K562 (cell line): ENCODE data around the gene FEN1. TPM values are rescaled to one million over a fixed set of nuclear protein-coding genes. Genes with fewer than 3 reads are reported as not detected.

ENCODE experiments used
- ATF3 ChIP-seq, 2 experiments: fragments of 450-650 bp in 1 of 2; sonication (generic) in 1 of 2; formaldehyde crosslinking in 1 of 2; IDR thresholded peaks in 1 of 2; conservative IDR thresholded peaks in 1 of 2; 2 replicates each; pipeline versions ENCODE4 v1.6.1 to v1.8.1; 2016 to 2023; ENCODE audit warnings: mild to moderate bottlenecking in 2 of 2, moderate library complexity in 2 of 2, inconsistent platforms in 1 of 2, missing genetic modification reagents in 1 of 2
- CTBP1 ChIP-seq: fragments of 450-650 bp; IDR thresholded peaks from 2 replicates; pipeline ENCODE4 v1.6.1; 2016; ENCODE audit warnings: borderline replicate concordance
- GATAD2B ChIP-seq: fragments of 450-650 bp; IDR thresholded peaks from 2 replicates; pipeline ENCODE4 v1.6.1; 2017; ENCODE audit warnings: mild to moderate bottlenecking, borderline replicate concordance
- HMG20B ChIP-seq: fragments of 250-450 bp; sonication (Bioruptor Pico); IDR thresholded peaks from 2 replicates; pipeline ENCODE4 v1.5.0; 2021; ENCODE audit warnings: mild to moderate bottlenecking
- KAT7 ChIP-seq: sonication (generic); formaldehyde crosslinking; IDR thresholded peaks from 2 replicates; pipeline ENCODE4 v1.8.0; 2022; ENCODE audit warnings: missing genetic modification reagents, mild to moderate bottlenecking, borderline replicate concordance
- MAFK ChIP-seq: IDR thresholded peaks from 2 replicates; pipeline ENCODE4 v1.6.1; 2011; ENCODE audit warnings: low read length, improper control_type of control experiment
- PHF8 ChIP-seq: fragments of 200-600 bp; sonication (generic); IDR thresholded peaks from 2 replicates; pipeline ENCODE4 v1.6.1; 2012; ENCODE audit warnings: mixed run types, mild to moderate bottlenecking, inconsistent platforms, low read length, moderate library complexity, borderline replicate concordance
- POLR2AphosphoS2 ChIP-seq: IDR thresholded peaks from 2 replicates; pipeline ENCODE4 v1.6.1; 2012; ENCODE audit warnings: low read length, improper control_type of control experiment
- PRPF4 ChIP-seq: fragments of 200-400 bp; formaldehyde crosslinking; IDR thresholded peaks from one replicate; pipeline ENCODE4 v1.6.1; 2017; ENCODE audit warnings: low read length, low read depth, mild to moderate bottlenecking; ENCODE audit not compliant: insufficient read depth, poor library complexity, severe bottlenecking
- RHOXF2B ChIP-seq: fragments of 250-450 bp; sonication (Bioruptor Pico); conservative IDR thresholded peaks from 2 replicates; pipeline ENCODE4 v1.5.1; 2021
- SRSF3 ChIP-seq: fragments of 200-400 bp; formaldehyde crosslinking; IDR thresholded peaks from 2 replicates; pipeline ENCODE4 v1.6.1; 2016; ENCODE audit warnings: mild to moderate bottlenecking, low read length, moderate library complexity; ENCODE audit not compliant: insufficient read depth
- ZBTB5 ChIP-seq: fragments of 450-650 bp; IDR thresholded peaks from 2 replicates; pipeline ENCODE4 v1.6.1; 2017; ENCODE audit warnings: antibody characterized with exemption
- ZFPM2 ChIP-seq: fragments of 250-450 bp; sonication (Bioruptor Pico); IDR thresholded peaks from 2 replicates; pipeline ENCODE4 v1.5.1; 2022; ENCODE audit warnings: mild to moderate bottlenecking
- ZNF146 ChIP-seq: IDR thresholded peaks from one replicate; pipeline ENCODE4 v1.6.1; 2018; ENCODE audit warnings: missing compliant biosample characterization; ENCODE audit not compliant: unreplicated experiment
- ZNF197 ChIP-seq: fragments of 200-800 bp; sonication (Bioruptor generic); IDR thresholded peaks from 2 replicates; pipeline ENCODE4 v1.6.1; 2016; ENCODE audit warnings: low read depth, missing genetic modification characterization, missing compliant biosample characterization
- ZNF263 ChIP-seq: sonication (generic); formaldehyde crosslinking; IDR thresholded peaks from 2 replicates; pipeline ENCODE4 v1.8.0; 2022; ENCODE audit warnings: mild to moderate bottlenecking, missing genetic modification reagents, borderline replicate concordance
- ZNF282 ChIP-seq: sonication (generic); formaldehyde crosslinking; IDR thresholded peaks from 2 replicates; pipeline ENCODE4 v1.8.1; 2023; ENCODE audit warnings: missing genetic modification reagents
- polyA plus RNA-seq, 8 experiments: library from polyadenylated mRNA; depleted of rRNA in 4 of 8; stranded (reverse) in 5 of 8; unstranded in 3 of 8; fragments of >200 nt; fragmentation: Nextera tagmentation in 2 of 8; fragmentation: Illumina TruSeq in 1 of 8; extraction: Ambion mirVana in 2 of 8; extraction: Trizol in 1 of 8; gene quantifications; 2 replicates each; pipeline versions ENCODE4 v1.2.1 to v1.2.3, GENCODE V29; 2011 to 2014; ENCODE audit warnings: inconsistent platforms in 1 of 8, missing spikeins in 1 of 8
- total RNA-seq, 7 experiments: library from RNA; depleted of rRNA in 6 of 7; stranded (reverse); fragments of >200 nt in 6 of 7; fragmentation: Illumina TruSeq in 2 of 7; extraction: Trizol in 2 of 7; gene quantifications; 2 replicates each; pipeline versions ENCODE4 v1.2.1 to v1.2.3, GENCODE V29; 2011 to 2021; ENCODE audit warnings: low replicate concordance in 1 of 7
- TF ChIP-seq, protein P1 (sequence below): fragments of 450-650 bp; formaldehyde crosslinking; IDR thresholded peaks from 2 replicates; pipeline ENCODE4 v1.4.0; 2020; ENCODE audit warnings: mild to moderate bottlenecking, moderate library complexity
- TF ChIP-seq, protein P2 (sequence below): fragments of 250-450 bp; sonication (Bioruptor Pico); IDR thresholded peaks from 2 replicates; pipeline ENCODE4 v1.4.0; 2020
- TF ChIP-seq, protein P3 (sequence below): sonication (generic); formaldehyde crosslinking; IDR thresholded peaks from 2 replicates; pipeline ENCODE4 v1.8.0; 2023; ENCODE audit warnings: mild to moderate bottlenecking, missing genetic modification reagents

FEN1 gene
- total and polyA plus RNA-seq, 9 of the 15 experiments (the other 6 are each of a cell fraction or from before 2014, with no cell fraction given): 58.1 to 156 (median 137) TPM

DNA sequence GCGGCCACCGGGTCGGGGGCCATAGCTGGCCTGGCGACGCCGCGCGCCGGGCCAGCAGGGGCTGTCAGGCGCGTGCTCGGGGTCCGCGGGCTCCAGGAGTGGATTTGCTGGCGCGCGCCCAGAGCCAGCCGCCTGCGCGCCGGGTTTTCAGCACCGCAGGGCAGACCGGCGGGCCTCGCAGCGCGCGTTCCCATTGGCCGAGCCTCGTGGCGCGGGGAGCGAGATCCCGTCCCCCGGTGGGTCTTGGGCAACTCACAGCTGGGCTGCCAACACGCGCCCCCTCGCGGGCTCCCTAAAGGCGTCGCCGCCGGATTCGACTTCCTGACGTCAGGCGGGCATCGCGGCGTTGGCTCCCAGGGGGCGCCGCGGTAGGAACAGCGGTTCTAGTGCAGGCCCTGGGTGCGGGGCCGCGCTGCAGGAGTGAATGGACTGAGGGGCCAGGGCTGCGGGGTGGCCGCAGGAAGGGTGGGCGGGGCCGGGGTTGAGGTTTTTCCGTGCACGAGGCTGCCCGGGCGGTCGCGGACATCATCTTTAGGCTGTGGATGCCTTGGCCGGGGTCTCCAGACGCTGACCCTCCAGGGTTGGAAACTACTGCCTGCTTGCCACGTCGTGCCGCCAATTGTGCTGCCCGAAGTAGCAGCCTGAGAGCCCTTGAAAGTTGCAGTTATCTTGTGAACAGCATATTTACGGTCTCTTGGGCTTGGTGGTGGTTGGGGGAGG, 24.2 kb downstream of the FEN1 start, which contains the start of gene FADS1 (continued):
- TF ChIP-seq, protein P1, sequence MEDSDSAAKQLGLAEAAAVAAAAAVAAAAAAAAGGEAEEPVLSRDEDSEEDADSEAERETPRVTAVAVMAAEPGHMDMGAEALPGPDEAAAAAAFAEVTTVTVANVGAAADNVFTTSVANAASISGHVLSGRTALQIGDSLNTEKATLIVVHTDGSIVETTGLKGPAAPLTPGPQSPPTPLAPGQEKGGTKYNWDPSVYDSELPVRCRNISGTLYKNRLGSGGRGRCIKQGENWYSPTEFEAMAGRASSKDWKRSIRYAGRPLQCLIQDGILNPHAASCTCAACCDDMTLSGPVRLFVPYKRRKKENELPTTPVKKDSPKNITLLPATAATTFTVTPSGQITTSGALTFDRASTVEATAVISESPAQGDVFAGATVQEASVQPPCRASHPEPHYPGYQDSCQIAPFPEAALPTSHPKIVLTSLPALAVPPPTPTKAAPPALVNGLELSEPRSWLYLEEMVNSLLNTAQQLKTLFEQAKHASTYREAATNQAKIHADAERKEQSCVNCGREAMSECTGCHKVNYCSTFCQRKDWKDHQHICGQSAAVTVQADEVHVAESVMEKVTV (CRISPR knock-in tag): peak; percentile 37; the same call in 1 of the 2 replicates
- no peak for TF ChIP-seq ATF3 (IDR thresholded peaks at IDR 0.05)
- no peak; the same call in 1 of the 2 replicates for TF ChIP-seq ATF3 (CRISPR knock-in tag; conservative IDR thresholded peaks at IDR 0.05)
- peak; percentile 54 for TF ChIP-seq PRPF4
- TF ChIP-seq SRSF3: no peak
- TF ChIP-seq ZNF197 (CRISPR knock-in tag): peak; percentile 89
- peak; percentile 74; the same call in 1 of the 2 replicates for TF ChIP-seq KAT7 (CRISPR knock-in tag)
- no peak for TF ChIP-seq RHOXF2B (CRISPR knock-in tag)
- no peak for TF ChIP-seq POLR2AphosphoS2
- TF ChIP-seq, protein P2, sequence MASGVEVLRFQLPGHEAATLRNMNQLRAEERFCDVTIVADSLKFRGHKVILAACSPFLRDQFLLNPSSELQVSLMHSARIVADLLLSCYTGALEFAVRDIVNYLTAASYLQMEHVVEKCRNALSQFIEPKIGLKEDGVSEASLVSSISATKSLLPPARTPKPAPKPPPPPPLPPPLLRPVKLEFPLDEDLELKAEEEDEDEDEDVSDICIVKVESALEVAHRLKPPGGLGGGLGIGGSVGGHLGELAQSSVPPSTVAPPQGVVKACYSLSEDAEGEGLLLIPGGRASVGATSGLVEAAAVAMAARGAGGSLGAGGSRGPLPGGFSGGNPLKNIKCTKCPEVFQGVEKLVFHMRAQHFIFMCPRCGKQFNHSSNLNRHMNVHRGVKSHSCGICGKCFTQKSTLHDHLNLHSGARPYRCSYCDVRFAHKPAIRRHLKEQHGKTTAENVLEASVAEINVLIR (CRISPR knock-in tag): peak; percentile 68
- TF ChIP-seq HMG20B (CRISPR knock-in tag): no peak
- no peak for TF ChIP-seq ZFPM2 (CRISPR knock-in tag)
- no peak for TF ChIP-seq MAFK
- TF ChIP-seq, protein P3, sequence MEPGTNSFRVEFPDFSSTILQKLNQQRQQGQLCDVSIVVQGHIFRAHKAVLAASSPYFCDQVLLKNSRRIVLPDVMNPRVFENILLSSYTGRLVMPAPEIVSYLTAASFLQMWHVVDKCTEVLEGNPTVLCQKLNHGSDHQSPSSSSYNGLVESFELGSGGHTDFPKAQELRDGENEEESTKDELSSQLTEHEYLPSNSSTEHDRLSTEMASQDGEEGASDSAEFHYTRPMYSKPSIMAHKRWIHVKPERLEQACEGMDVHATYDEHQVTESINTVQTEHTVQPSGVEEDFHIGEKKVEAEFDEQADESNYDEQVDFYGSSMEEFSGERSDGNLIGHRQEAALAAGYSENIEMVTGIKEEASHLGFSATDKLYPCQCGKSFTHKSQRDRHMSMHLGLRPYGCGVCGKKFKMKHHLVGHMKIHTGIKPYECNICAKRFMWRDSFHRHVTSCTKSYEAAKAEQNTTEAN (CRISPR knock-in tag): 0 out of 2 replicates have a peak, but pooled peaks have one; percentile 22
- TF ChIP-seq CTBP1: peak; percentile 97
- no peak for TF ChIP-seq ZBTB5
- TF ChIP-seq ZNF263 (CRISPR knock-in tag): peak; percentile 69
- TF ChIP-seq ZNF282: no peak
- peak; percentile 75 for TF ChIP-seq GATAD2B
- peak; percentile 51; the same call in 1 of the 2 replicates for TF ChIP-seq PHF8
- TF ChIP-seq ZNF146 (CRISPR knock-in tag): no peak
